NOMO-1 treated with dmso at 0.1 percent for 144 hours (cell line): ENCODE results near the gene HMGCS2.
"Not testable (repeated sequence)": the region's sequence is repeated elsewhere in the genome, so short reads cannot be mapped to it uniquely, and the experiment has no call there.

Source experiments
- DNase-seq: peaks from one replicate; lab custom pipeline; 2025; ENCODE audit not compliant: unreplicated experiment; lab: John Stamatoyannopoulos, UW

The HMGCS2 gene

GRCh38 chr1:119790451-119791198 lies 21.9 kb upstream of the HMGCS2 start:
- DNase-seq: no peak

- peak; percentile 71 for DNase-seq
These were observed 19.1 kb upstream of the HMGCS2 start for GRCh38 chr1:119787776-119788175.

GRCh38 chr1:119786473-119787050 lies 17.9 kb upstream of the HMGCS2 start:
- DNase-seq: not testable (repeated sequence)

GRCh38 chr1:119786046-119786445 lies 17.3 kb upstream of the HMGCS2 start:
- DNase-seq: not testable (repeated sequence)

GRCh38 chr1:119784191-119784781 lies 15.6 kb upstream of the HMGCS2 start:
- DNase-seq: peak; percentile 14

GRCh38 chr1:119783354-119784185 lies 14.9 kb upstream of the HMGCS2 start:
- DNase-seq: peak; percentile 6

- no peak for DNase-seq
These were observed 14.1 kb upstream of the HMGCS2 start for GRCh38 chr1:119782631-119783325.

- DNase-seq: no peak
These were observed 12.9 kb upstream of the HMGCS2 start for GRCh38 chr1:119781434-119782210.

GRCh38 chr1:119779869-119780356 lies 11.2 kb upstream of the HMGCS2 start:
- no peak for DNase-seq

- no peak for DNase-seq
These were observed 10.3 kb upstream of the HMGCS2 start for GRCh38 chr1:119778886-119779560.

GRCh38 chr1:119778359-119778758 lies 9.7 kb upstream of the HMGCS2 start:
- no peak for DNase-seq

GRCh38 chr1:119774746-119775490 lies 6.2 kb upstream of the HMGCS2 start:
- no peak for DNase-seq

- no peak for DNase-seq
These were observed 5.1 kb upstream of the HMGCS2 start for GRCh38 chr1:119773711-119774241.

- no peak for DNase-seq
These were observed 3.6 kb upstream of the HMGCS2 start for GRCh38 chr1:119772298-119772697.

- DNase-seq: no peak
These were observed 3.1 kb upstream of the HMGCS2 start for GRCh38 chr1:119771770-119772169.

GRCh38 chr1:119771016-119771415 lies 2.3 kb upstream of the HMGCS2 start:
- DNase-seq: no peak

- no peak for DNase-seq
These were observed 1.2 kb downstream of the HMGCS2 start for GRCh38 chr1:119767486-119767885.

GRCh38 chr1:119766374-119766794 lies 2.3 kb downstream of the HMGCS2 start:
- no peak for DNase-seq
